ENCODE results near the gene TBX10.

DNA sequence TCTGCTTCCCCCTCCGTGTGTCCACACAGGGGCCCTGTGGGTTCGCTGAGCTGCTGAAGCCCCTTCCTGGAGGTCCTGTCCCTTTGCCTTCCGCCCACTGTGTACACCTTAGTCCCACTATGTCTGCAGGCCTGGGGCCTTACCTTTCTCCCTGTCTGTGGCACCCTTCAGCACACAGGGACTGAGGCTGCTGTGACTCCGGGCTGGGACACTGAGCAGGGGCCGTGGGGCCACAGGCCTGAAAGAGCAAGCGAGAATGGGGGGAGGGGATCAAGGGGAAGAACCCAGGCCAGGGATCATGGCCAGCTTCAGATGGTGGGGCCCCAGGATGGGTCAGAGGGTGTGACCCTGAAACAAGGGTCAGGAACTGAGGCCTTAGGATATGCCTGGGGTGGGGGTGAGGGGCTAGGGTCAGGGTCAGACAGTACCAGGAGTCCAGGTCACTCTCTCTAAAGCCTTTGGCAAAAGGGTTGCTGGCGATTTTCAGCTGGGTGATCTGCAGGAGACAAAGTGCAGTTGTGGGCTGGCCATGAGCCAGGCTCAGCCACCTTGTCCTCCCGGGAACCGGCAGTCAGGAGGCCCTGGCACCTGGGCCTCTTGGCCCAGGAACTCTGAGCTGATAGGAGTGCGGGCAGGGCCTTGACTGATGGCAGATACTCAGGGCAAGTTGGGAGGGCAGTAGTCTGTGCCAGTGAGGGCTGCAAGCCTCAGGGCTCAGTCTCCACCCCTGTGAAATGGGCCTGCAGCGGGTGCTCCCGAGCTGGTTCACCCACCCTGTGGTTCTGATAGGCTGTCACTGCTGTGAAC, 7.2 kb downstream of the TBX10 start:
- TF ChIP-seq, protein P1, sequence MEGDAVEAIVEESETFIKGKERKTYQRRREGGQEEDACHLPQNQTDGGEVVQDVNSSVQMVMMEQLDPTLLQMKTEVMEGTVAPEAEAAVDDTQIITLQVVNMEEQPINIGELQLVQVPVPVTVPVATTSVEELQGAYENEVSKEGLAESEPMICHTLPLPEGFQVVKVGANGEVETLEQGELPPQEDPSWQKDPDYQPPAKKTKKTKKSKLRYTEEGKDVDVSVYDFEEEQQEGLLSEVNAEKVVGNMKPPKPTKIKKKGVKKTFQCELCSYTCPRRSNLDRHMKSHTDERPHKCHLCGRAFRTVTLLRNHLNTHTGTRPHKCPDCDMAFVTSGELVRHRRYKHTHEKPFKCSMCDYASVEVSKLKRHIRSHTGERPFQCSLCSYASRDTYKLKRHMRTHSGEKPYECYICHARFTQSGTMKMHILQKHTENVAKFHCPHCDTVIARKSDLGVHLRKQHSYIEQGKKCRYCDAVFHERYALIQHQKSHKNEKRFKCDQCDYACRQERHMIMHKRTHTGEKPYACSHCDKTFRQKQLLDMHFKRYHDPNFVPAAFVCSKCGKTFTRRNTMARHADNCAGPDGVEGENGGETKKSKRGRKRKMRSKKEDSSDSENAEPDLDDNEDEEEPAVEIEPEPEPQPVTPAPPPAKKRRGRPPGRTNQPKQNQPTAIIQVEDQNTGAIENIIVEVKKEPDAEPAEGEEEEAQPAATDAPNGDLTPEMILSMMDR (IDR thresholded peaks at IDR 0.05; ENCODE audit: low read depth, low read length, poor library complexity, severe bottlenecking) = no peak
- no peak for TF ChIP-seq EZH2phosphoT487 (IDR thresholded peaks at IDR 0.05; ENCODE audit: borderline replicate concordance, low read length)
